Liver (tissue), 9 donors: ENCODE results near the gene EN1. TPM values are rescaled to one million over a fixed set of nuclear protein-coding genes. Genes with fewer than 3 reads are reported as not detected.

ENCODE experiments used
- DNase-seq: peaks from one replicate; pipeline ENCODE4 v3.0.0-alpha.2; 2017; ENCODE audit warnings: low spot score
- H3K27ac ChIP-seq, 2 donors: one replicate each; pipeline ENCODE4 v1.7.0; 2013; ENCODE audit warnings: inconsistent platforms in 2 of 2, low read length in 2 of 2, control low read depth in 1 of 2, low read depth in 1 of 2, mild to moderate bottlenecking in 1 of 2
- H3K27me3 ChIP-seq, 4 donors: one replicate each; pipeline versions ENCODE4 v1.6.1 to v1.7.0; 2013; ENCODE audit warnings: low read length in 3 of 4, inconsistent platforms in 1 of 4, mild to moderate bottlenecking in 1 of 4, moderate library complexity in 1 of 4; ENCODE audit not compliant: control insufficient read depth in 4 of 4, insufficient read depth in 4 of 4
- H3K36me3 ChIP-seq, 4 donors: one replicate each; pipeline versions ENCODE4 v1.6.1 to v1.7.0; 2013; ENCODE audit warnings: low read length in 3 of 4, mild to moderate bottlenecking in 3 of 4, low read depth in 1 of 4, moderate library complexity in 1 of 4; ENCODE audit not compliant: control insufficient read depth in 4 of 4, insufficient read depth in 3 of 4
- H3K4me1 ChIP-seq, 4 donors: one replicate each; pipeline versions ENCODE4 v1.6.1 to v1.7.0; 2013; ENCODE audit warnings: low read length in 3 of 4, mild to moderate bottlenecking in 3 of 4, moderate library complexity in 1 of 4; ENCODE audit not compliant: control insufficient read depth in 4 of 4, insufficient read depth in 4 of 4
- H3K4me3 ChIP-seq, 3 donors: one replicate each; pipeline versions ENCODE4 v1.6.1 to v1.7.0; 2013; ENCODE audit warnings: low read length in 3 of 3, control low read depth in 1 of 3, low read depth in 1 of 3, mild to moderate bottlenecking in 1 of 3
- H3K9ac ChIP-seq, 2 donors: one replicate each; pipeline ENCODE4 v1.7.0; 2013; ENCODE audit warnings: low read length in 2 of 2, mild to moderate bottlenecking in 2 of 2, moderate library complexity in 2 of 2, control low read depth in 1 of 2, low read depth in 1 of 2
- H3K9me3 ChIP-seq, 4 donors: one replicate each; pipeline versions ENCODE4 v1.6.1 to v1.7.0; 2013; ENCODE audit warnings: low read length in 3 of 4; ENCODE audit not compliant: control insufficient read depth in 4 of 4
- ATF3 ChIP-seq: IDR thresholded peaks from 2 replicates; pipeline ENCODE4 v1.6.1; 2016; ENCODE audit warnings: antibody characterized with exemption
- CTCF ChIP-seq: fragments of 150-350 bp; IDR thresholded peaks from 2 replicates; pipeline ENCODE4 v1.5.1; 2017; ENCODE audit warnings: improper control_type of control experiment, low read depth, low read length; ENCODE audit not compliant: missing input control
- EGR1 ChIP-seq, 2 donors: IDR thresholded peaks; 2 replicates each; pipeline ENCODE4 v1.6.1; 2016 to 2018; ENCODE audit warnings: antibody characterized with exemption in 2 of 2, low read depth in 2 of 2
- FOXA1 ChIP-seq: IDR thresholded peaks from 2 replicates; pipeline ENCODE4 v1.6.1; 2016; ENCODE audit warnings: antibody characterized with exemption
- GABPA ChIP-seq, 2 donors: IDR thresholded peaks in 1 of 2; conservative IDR thresholded peaks in 1 of 2; 2 replicates each; pipeline ENCODE4 v1.6.1; 2016; ENCODE audit warnings: antibody characterized with exemption in 2 of 2, mild to moderate bottlenecking in 1 of 2, moderate library complexity in 1 of 2
- HNF4A ChIP-seq, 2 donors: conservative IDR thresholded peaks; 2 replicates each; pipeline ENCODE4 v1.6.1; 2016; ENCODE audit warnings: antibody characterized with exemption in 2 of 2, mild to moderate bottlenecking in 2 of 2
- HNF4G ChIP-seq: IDR thresholded peaks from 2 replicates; pipeline ENCODE4 v1.6.1; 2016; ENCODE audit warnings: antibody characterized with exemption
- JUND ChIP-seq, 2 donors: IDR thresholded peaks; 2 replicates each; pipeline ENCODE4 v1.6.1; 2016; ENCODE audit warnings: antibody characterized with exemption in 2 of 2
- MAX ChIP-seq: IDR thresholded peaks from 2 replicates; pipeline ENCODE4 v1.6.1; 2016; ENCODE audit warnings: antibody characterized with exemption
- NR2F2 ChIP-seq: IDR thresholded peaks from 2 replicates; pipeline ENCODE4 v1.6.1; 2016; ENCODE audit warnings: antibody characterized with exemption
- RAD21 ChIP-seq, 2 donors: IDR thresholded peaks; 2 replicates each; pipeline ENCODE4 v1.6.1; 2016; ENCODE audit warnings: antibody characterized with exemption in 2 of 2, mild to moderate bottlenecking in 2 of 2
- REST ChIP-seq: IDR thresholded peaks from 2 replicates; pipeline ENCODE4 v1.6.1; 2016; ENCODE audit warnings: antibody characterized with exemption, mild to moderate bottlenecking
- RXRA ChIP-seq, 2 donors: IDR thresholded peaks; 2 replicates each; pipeline ENCODE4 v1.6.1; 2017 to 2018; ENCODE audit warnings: antibody characterized with exemption in 2 of 2, mild to moderate bottlenecking in 1 of 2
- SP1 ChIP-seq: IDR thresholded peaks from 2 replicates; pipeline ENCODE4 v1.6.1; 2018; ENCODE audit warnings: antibody characterized with exemption, mild to moderate bottlenecking
- TAF1 ChIP-seq: conservative IDR thresholded peaks from 2 replicates; pipeline ENCODE4 v1.6.1; 2016; ENCODE audit warnings: antibody characterized with exemption, mild to moderate bottlenecking
- ZBTB33 ChIP-seq: IDR thresholded peaks from 2 replicates; pipeline ENCODE4 v1.6.1; 2016; ENCODE audit warnings: antibody characterized with exemption
- WGBS: extraction: QIAGEN DNeasy Blood & Tissue Kit; methylation state at CpG from one replicate; pipeline ENCODE4 v1.1.7; 2013; 5-methylcytosine and 5-hydroxymethylcytosine counted together
- polyA plus RNA-seq, 2 donors: library from polyadenylated mRNA; stranded (reverse) in 1 of 2; unstranded in 1 of 2; fragments of 200-250 nt in 1 of 2; fragments of >200 nt in 1 of 2; fragmentation: Nextera tagmentation in 1 of 2; extraction: Ambion mirVana in 1 of 2; gene quantifications; one replicate each; pipeline versions ENCODE4 v1.2.1 to v1.2.3, GENCODE V29; 2013 to 2015
- total RNA-seq, 2 donors: library from RNA; depleted of rRNA; stranded (reverse); fragments of >200 nt; gene quantifications; one replicate each; pipeline ENCODE4 v1.2.3, GENCODE V29; 2014
- donor health status: healthy.
- donor health status: healthy.
- donor health status: healthy.
- donor health status: healthy.
- donor health status: healthy.

Gene EN1
- total and polyA plus RNA-seq, 4 donors: not detected

GRCh38 chr2:118835746-118836410 lies 11.6 kb downstream of the EN1 start:
- H3K9ac ChIP-seq: no peak overlapping the region
- 3% methylated on average over 53 of the region's 53 CpGs for WGBS
- DNase-seq: no peak

GRCh38 chr2:118834901-118835745 lies 12.3 kb downstream of the EN1 start:
- Histone ChIP-seq H3K27me3 (peaks cover 3 to 48% (median 26%) of the 10 kb centered on the region in 4 donors), H3K4me3 (peak overlapping the region in 2 of 3 donors; percentile 45 to 53), H3K4me1 (peaks cover 7 to 18% (median 14%) of the 10 kb centered on the region in 4 donors), H3K36me3 (no peaks in the 10 kb centered on the region), H3K9me3 (no peaks in the 10 kb centered on the region), H3K9ac (no peak overlapping the region), H3K27ac (no peak overlapping the region)
- TF ChIP-seq JUND (IDR thresholded peaks at IDR 0.05): no peak
- no peak for TF ChIP-seq HNF4G
- TF ChIP-seq FOXA1: no peak
- TF ChIP-seq ZBTB33: no peak
- TF ChIP-seq RXRA (IDR thresholded peaks at IDR 0.05): no peak
- TF ChIP-seq MAX: no peak
- TF ChIP-seq TAF1: no peak
- TF ChIP-seq HNF4A (conservative IDR thresholded peaks at IDR 0.05): no peak
- TF ChIP-seq GABPA (IDR thresholded peaks at IDR 0.05 in 1 of 2, conservative IDR thresholded peaks at IDR 0.05 in 1 of 2): no peak
- no peak for TF ChIP-seq ATF3
- no peak for TF ChIP-seq RAD21 (IDR thresholded peaks at IDR 0.05)
- no peak for TF ChIP-seq SP1
- no peak for TF ChIP-seq NR2F2
- no peak for TF ChIP-seq CTCF
- no peak for TF ChIP-seq REST
- no peak for TF ChIP-seq EGR1 (IDR thresholded peaks at IDR 0.05; ENCODE audit: low read depth in 2 of 2)
- DNase-seq: no peak
- 4% methylated on average over 61 of the region's 61 CpGs for WGBS

More at GRCh38 chr2:118835746-118836410, 11.6 kb downstream of the EN1 start:
- Histone ChIP-seq H3K4me1 (peaks cover 7 to 18% (median 14%) of the 10 kb centered on the region in 4 donors), H3K27ac (no peak overlapping the region), H3K9me3 (no peaks in the 10 kb centered on the region), H3K36me3 (no peaks in the 10 kb centered on the region), H3K4me3 (peak overlapping the region in 2 of 3 donors; percentile 45 to 53), H3K27me3 (peaks cover 3 to 52% (median 27%) of the 10 kb centered on the region in 4 donors)
- no peak for TF ChIP-seq HNF4G
- TF ChIP-seq SP1: no peak
- TF ChIP-seq RAD21 (IDR thresholded peaks at IDR 0.05): no peak
- TF ChIP-seq FOXA1: no peak
- TF ChIP-seq HNF4A (conservative IDR thresholded peaks at IDR 0.05): no peak
